ENCODE results near the gene EIF6. TPM values are rescaled to one million over a fixed set of nuclear protein-coding genes. Genes with fewer than 3 reads are reported as not detected.

The EIF6 gene
- total and polyA plus RNA-seq, 4 donors = 60.8 to 160 (median 106) TPM

GRCh38 chr20:35290186-35290886 is 5.8 kb upstream of the EIF6 start:
- H3K4me1 ChIP-seq (ENCODE audit: control insufficient read depth in 4 of 4, insufficient read depth in 4 of 4, low read length in 3 of 4) = peaks cover 6 to 17% (median 14%) of the 10 kb centered on the region in 4 donors
- H3K9me3 ChIP-seq (ENCODE audit: control insufficient read depth in 4 of 4, low read length in 3 of 4) = no peaks in the 10 kb centered on the region
- no peak overlapping the region for H3K27ac ChIP-seq (ENCODE audit: low read depth in 1 of 2, low read length in 2 of 2)
- 79% methylated on average over 7 of the region's 7 CpGs for WGBS
- no peak overlapping the region for H3K4me3 ChIP-seq (ENCODE audit: low read depth in 1 of 3, low read length in 3 of 3)
- no peaks in the 10 kb centered on the region for H3K27me3 ChIP-seq (ENCODE audit: control insufficient read depth in 4 of 4, insufficient read depth in 4 of 4, low read length in 3 of 4)
- H3K36me3 ChIP-seq (ENCODE audit: control insufficient read depth in 4 of 4, insufficient read depth in 3 of 4, low read depth in 1 of 4, low read length in 3 of 4) = no peaks in the 10 kb centered on the region
- TF ChIP-seq RXRA (IDR thresholded peaks at IDR 0.05) = no peak
- TF ChIP-seq, protein P1, sequence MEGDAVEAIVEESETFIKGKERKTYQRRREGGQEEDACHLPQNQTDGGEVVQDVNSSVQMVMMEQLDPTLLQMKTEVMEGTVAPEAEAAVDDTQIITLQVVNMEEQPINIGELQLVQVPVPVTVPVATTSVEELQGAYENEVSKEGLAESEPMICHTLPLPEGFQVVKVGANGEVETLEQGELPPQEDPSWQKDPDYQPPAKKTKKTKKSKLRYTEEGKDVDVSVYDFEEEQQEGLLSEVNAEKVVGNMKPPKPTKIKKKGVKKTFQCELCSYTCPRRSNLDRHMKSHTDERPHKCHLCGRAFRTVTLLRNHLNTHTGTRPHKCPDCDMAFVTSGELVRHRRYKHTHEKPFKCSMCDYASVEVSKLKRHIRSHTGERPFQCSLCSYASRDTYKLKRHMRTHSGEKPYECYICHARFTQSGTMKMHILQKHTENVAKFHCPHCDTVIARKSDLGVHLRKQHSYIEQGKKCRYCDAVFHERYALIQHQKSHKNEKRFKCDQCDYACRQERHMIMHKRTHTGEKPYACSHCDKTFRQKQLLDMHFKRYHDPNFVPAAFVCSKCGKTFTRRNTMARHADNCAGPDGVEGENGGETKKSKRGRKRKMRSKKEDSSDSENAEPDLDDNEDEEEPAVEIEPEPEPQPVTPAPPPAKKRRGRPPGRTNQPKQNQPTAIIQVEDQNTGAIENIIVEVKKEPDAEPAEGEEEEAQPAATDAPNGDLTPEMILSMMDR (IDR thresholded peaks at IDR 0.05; ENCODE audit: low read depth, low read length, missing input control) = no peak
- no peak for TF ChIP-seq YY1 (IDR thresholded peaks at IDR 0.05)
- TF ChIP-seq REST (IDR thresholded peaks at IDR 0.05) = no peak
- no peak for TF ChIP-seq FOXA1 (IDR thresholded peaks at IDR 0.05)
- TF ChIP-seq HNF4A (conservative IDR thresholded peaks at IDR 0.05) = no peak
- no peak overlapping the region for H3K9ac ChIP-seq (ENCODE audit: low read depth in 1 of 2, low read length in 2 of 2)
- DNase-seq (ENCODE audit: low spot score) = no peak

DNA sequence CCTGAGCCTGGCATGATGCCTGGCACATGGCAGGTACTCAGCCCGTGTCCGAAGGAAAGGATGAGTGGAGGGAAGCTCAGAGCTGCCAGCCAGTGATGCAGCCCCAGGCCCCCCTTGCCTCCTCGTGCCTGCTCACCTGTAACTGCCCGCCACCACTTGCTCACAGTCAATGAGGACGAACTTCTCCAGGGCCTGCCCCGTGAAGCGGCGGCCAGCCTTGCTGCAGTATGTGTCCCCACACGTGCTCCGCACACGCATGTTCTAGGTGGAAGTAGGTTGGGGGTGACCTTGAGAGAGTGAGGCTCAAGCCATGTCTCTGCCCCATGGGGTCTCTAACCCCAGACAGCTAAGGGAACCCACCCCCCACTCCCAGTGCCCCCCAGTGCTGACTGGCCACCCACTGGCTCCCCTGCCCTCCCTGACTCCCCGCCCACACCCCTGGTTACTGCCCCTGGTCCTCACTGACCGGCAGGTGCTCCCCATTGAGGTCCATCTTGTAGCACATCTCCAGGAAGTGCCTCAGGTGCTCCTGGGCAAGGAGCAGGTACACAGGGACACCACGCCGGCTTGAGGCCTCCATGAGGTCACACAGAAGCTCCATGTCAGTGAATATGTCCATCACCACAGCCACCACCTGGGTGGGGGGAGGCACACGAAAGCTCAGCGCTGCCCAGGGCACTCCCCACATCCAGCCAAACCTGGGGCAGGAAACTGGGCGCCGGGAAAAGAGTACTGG is 3.9 kb upstream of the EIF6 start:
- no peak overlapping the region for H3K27ac ChIP-seq (ENCODE audit: low read depth in 1 of 2, low read length in 2 of 2)
- peaks cover 6 to 28% (median 23%) of the 10 kb centered on the region in 4 donors for H3K4me1 ChIP-seq (ENCODE audit: control insufficient read depth in 4 of 4, insufficient read depth in 4 of 4, low read length in 3 of 4)
- H3K36me3 ChIP-seq (ENCODE audit: control insufficient read depth in 4 of 4, insufficient read depth in 3 of 4, low read depth in 1 of 4, low read length in 3 of 4) = no peaks in the 10 kb centered on the region
- H3K9ac ChIP-seq (ENCODE audit: low read depth in 1 of 2, low read length in 2 of 2) = no peak overlapping the region
- no peaks in the 10 kb centered on the region for H3K9me3 ChIP-seq (ENCODE audit: control insufficient read depth in 4 of 4, low read length in 3 of 4)
- TF ChIP-seq SP1 (IDR thresholded peaks at IDR 0.05) = no peak
- no peak for TF ChIP-seq YY1 (IDR thresholded peaks at IDR 0.05)
- no peak for TF ChIP-seq RXRA (IDR thresholded peaks at IDR 0.05)
- TF ChIP-seq, protein P2, sequence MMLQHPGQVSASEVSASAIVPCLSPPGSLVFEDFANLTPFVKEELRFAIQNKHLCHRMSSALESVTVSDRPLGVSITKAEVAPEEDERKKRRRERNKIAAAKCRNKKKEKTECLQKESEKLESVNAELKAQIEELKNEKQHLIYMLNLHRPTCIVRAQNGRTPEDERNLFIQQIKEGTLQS (IDR thresholded peaks at IDR 0.05) = no peak
- TF ChIP-seq JUND (IDR thresholded peaks at IDR 0.05) = no peak
- TF ChIP-seq RAD21 (IDR thresholded peaks at IDR 0.05) = no peak
- TF ChIP-seq FOXA2 (IDR thresholded peaks at IDR 0.05) = no peak
- TF ChIP-seq FOXA1 (IDR thresholded peaks at IDR 0.05) = no peak
- no peak for TF ChIP-seq HNF4A (conservative IDR thresholded peaks at IDR 0.05)
- no peak for TF ChIP-seq EGR1 (IDR thresholded peaks at IDR 0.05; ENCODE audit: low read depth in 2 of 2)
- no peak for TF ChIP-seq GABPA (IDR thresholded peaks at IDR 0.05 in 1 of 2, conservative IDR thresholded peaks at IDR 0.05 in 1 of 2)
- no peak for TF ChIP-seq REST (IDR thresholded peaks at IDR 0.05)
- no peak for TF ChIP-seq HNF4G (IDR thresholded peaks at IDR 0.05)
- 92% methylated on average over 19 of the region's 19 CpGs for WGBS
- DNase-seq (ENCODE audit: low spot score) = no peak
- no peaks in the 10 kb centered on the region for H3K27me3 ChIP-seq (ENCODE audit: control insufficient read depth in 4 of 4, insufficient read depth in 4 of 4, low read length in 3 of 4)
- no peak overlapping the region for H3K4me3 ChIP-seq (ENCODE audit: low read depth in 1 of 3, low read length in 3 of 3)

All from liver (tissue), 9 donors.